SK-N-SH treated with all-trans-retinoic acid at 6 μM for 48 hours (cell line): ENCODE results near the gene CGB3.

Source experiments
- ATAC-seq: fragments of 200-7000 bp; cut with Tn5 transposase; 3 replicates; pipeline ENCODE4 v1.9.1; 2020; ENCODE audit warnings: mild to moderate bottlenecking, moderate library complexity
- ARNTL ChIP-seq: fragments of 450-650 bp; formaldehyde crosslinking; IDR thresholded peaks from 2 replicates; pipeline ENCODE4 v1.5.0; 2020; ENCODE audit warnings: low read depth, mild to moderate bottlenecking, moderate library complexity, borderline replicate concordance
- BACH2 ChIP-seq: fragments of 250-450 bp; sonication (Bioruptor Pico); IDR thresholded peaks from 2 replicates; pipeline ENCODE4 v1.9.0; 2021; ENCODE audit warnings: mild to moderate bottlenecking, borderline replicate concordance
- CREB5 ChIP-seq: fragments of 250-450 bp; sonication (Bioruptor Pico); IDR thresholded peaks from 2 replicates; pipeline ENCODE4 v1.5.1; 2020; ENCODE audit warnings: low read depth, mild to moderate bottlenecking, moderate library complexity
- CSDC2 ChIP-seq: fragments of 250-450 bp; sonication (Bioruptor Pico); IDR thresholded peaks from 2 replicates; pipeline ENCODE4 v1.5.0; 2020; ENCODE audit warnings: mild to moderate bottlenecking, moderate library complexity
- CSRNP3 ChIP-seq: fragments of 250-450 bp; sonication (Bioruptor Pico); IDR thresholded peaks from 2 replicates; pipeline ENCODE4 v1.5.1; 2021; ENCODE audit warnings: mild to moderate bottlenecking, moderate library complexity
- ESRRG ChIP-seq: fragments of 250-450 bp; sonication (Bioruptor Pico); IDR thresholded peaks from 2 replicates; pipeline ENCODE4 v1.6.1; 2021; ENCODE audit warnings: mild to moderate bottlenecking
- GLIS3 ChIP-seq: fragments of 250-450 bp; sonication (Bioruptor Pico); IDR thresholded peaks from 2 replicates; pipeline ENCODE4 v1.5.0; 2020; ENCODE audit warnings: mild to moderate bottlenecking, moderate library complexity
- ISL1 ChIP-seq: fragments of 250-450 bp; sonication (Bioruptor Pico); IDR thresholded peaks from 2 replicates; pipeline ENCODE4 v2.1.2; 2022; ENCODE audit warnings: mild to moderate bottlenecking, moderate library complexity
- OSR1 ChIP-seq: fragments of 250-450 bp; sonication (Bioruptor Pico); IDR thresholded peaks from 2 replicates; pipeline ENCODE4 v1.8.0; 2022; ENCODE audit warnings: moderate library complexity, mild to moderate bottlenecking, inconsistent platforms
- PATZ1 ChIP-seq: fragments of 250-450 bp; sonication (Bioruptor Pico); IDR thresholded peaks from 2 replicates; pipeline ENCODE4 v1.8.0; 2020; ENCODE audit warnings: mild to moderate bottlenecking, moderate library complexity, borderline replicate concordance
- POU6F1 ChIP-seq: fragments of 250-450 bp; sonication (Bioruptor Pico); IDR thresholded peaks from 2 replicates; pipeline ENCODE4 v1.8.0; 2021; ENCODE audit warnings: low read depth, mild to moderate bottlenecking, moderate library complexity, borderline replicate concordance
- PPARA ChIP-seq: fragments of 250-450 bp; sonication (Bioruptor Pico); IDR thresholded peaks from 2 replicates; pipeline ENCODE4 v1.5.0; 2020; ENCODE audit warnings: mild to moderate bottlenecking, borderline replicate concordance
- RARB ChIP-seq: fragments of 250-450 bp; sonication (Bioruptor Pico); IDR thresholded peaks from 2 replicates; pipeline ENCODE4 v1.8.0; 2021; ENCODE audit warnings: mild to moderate bottlenecking, moderate library complexity
- SNAI2 ChIP-seq: fragments of 250-450 bp; sonication (Bioruptor Pico); IDR thresholded peaks from 2 replicates; pipeline ENCODE4 v1.5.0; 2020; ENCODE audit warnings: mild to moderate bottlenecking, moderate library complexity
- TCF4 ChIP-seq: fragments of 250-450 bp; sonication (Bioruptor Pico); IDR thresholded peaks from 2 replicates; pipeline ENCODE4 v1.8.0; 2021; ENCODE audit warnings: mild to moderate bottlenecking, moderate library complexity, borderline replicate concordance
- TOX ChIP-seq: fragments of 250-450 bp; sonication (Bioruptor Pico); IDR thresholded peaks from 2 replicates; pipeline ENCODE4 v1.8.0; 2021; ENCODE audit warnings: mild to moderate bottlenecking, moderate library complexity, borderline replicate concordance
- TSHZ2 ChIP-seq: fragments of 250-450 bp; sonication (Bioruptor Pico); IDR thresholded peaks from 2 replicates; pipeline ENCODE4 v1.5.0; 2020; ENCODE audit warnings: mild to moderate bottlenecking, moderate library complexity
- ZC3H10 ChIP-seq: fragments of 250-450 bp; sonication (Bioruptor Pico); IDR thresholded peaks from 2 replicates; pipeline ENCODE4 v1.5.1; 2021; ENCODE audit warnings: mild to moderate bottlenecking, moderate library complexity
- ZFP3 ChIP-seq: fragments of 250-450 bp; sonication (Bioruptor Pico); IDR thresholded peaks from 2 replicates; pipeline ENCODE4 v1.5.0; 2020; ENCODE audit warnings: mild to moderate bottlenecking, moderate library complexity
- ZFP30 ChIP-seq: fragments of 450-650 bp; formaldehyde crosslinking; IDR thresholded peaks from 2 replicates; pipeline ENCODE4 v1.5.0; 2022; ENCODE audit warnings: mild to moderate bottlenecking, moderate library complexity
- ZNF565 ChIP-seq: fragments of 450-650 bp; formaldehyde crosslinking; conservative IDR thresholded peaks from 2 replicates; pipeline ENCODE4 v1.5.0; 2020; ENCODE audit warnings: low read depth, mild to moderate bottlenecking, moderate library complexity
- ZNF70 ChIP-seq: fragments of 450-650 bp; formaldehyde crosslinking; IDR thresholded peaks from 2 replicates; pipeline ENCODE4 v1.5.0; 2020; ENCODE audit warnings: mild to moderate bottlenecking, moderate library complexity
- ZNF8 ChIP-seq: fragments of 450-650 bp; formaldehyde crosslinking; IDR thresholded peaks from 2 replicates; pipeline ENCODE4 v1.5.0; 2020; ENCODE audit warnings: mild to moderate bottlenecking, moderate library complexity

CGB3 gene

GRCh38 chr19:48999481-49000325, 24.4 kb downstream of the CGB3 start:
- TF ChIP-seq PPARA (CRISPR knock-in tag): no peak
- no peak for TF ChIP-seq ZNF8 (CRISPR knock-in tag)
- TF ChIP-seq ESRRG (CRISPR knock-in tag): no peak
- TF ChIP-seq TSHZ2 (CRISPR knock-in tag): no peak
- TF ChIP-seq OSR1 (CRISPR knock-in tag): no peak
- TF ChIP-seq ZFP30: no peak
- TF ChIP-seq CSRNP3: no peak
- no peak for TF ChIP-seq TCF4 (CRISPR knock-in tag)
- TF ChIP-seq SNAI2: no peak
- no peak for TF ChIP-seq TOX (CRISPR knock-in tag)
- TF ChIP-seq CREB5 (CRISPR knock-in tag): no peak
- TF ChIP-seq POU6F1: no peak
- TF ChIP-seq ZFP3 (CRISPR knock-in tag): no peak
- no peak for TF ChIP-seq PATZ1 (CRISPR knock-in tag)
- no peak for TF ChIP-seq BACH2 (CRISPR knock-in tag)
- no peak for TF ChIP-seq ARNTL
- no peak for TF ChIP-seq RARB (CRISPR knock-in tag)
- no peak for TF ChIP-seq ZNF70 (CRISPR knock-in tag)
- no peak for TF ChIP-seq ISL1 (CRISPR knock-in tag)
- no peak for TF ChIP-seq ZC3H10
- peak; percentile 89 for ATAC-seq

- ATAC-seq: 0 out of 3 replicates have a peak, but pooled peaks have one; percentile 7
- no peak for TF ChIP-seq ARNTL
- TF ChIP-seq GLIS3 (CRISPR knock-in tag): no peak
- TF ChIP-seq CSDC2 (CRISPR knock-in tag): no peak
- no peak for TF ChIP-seq RARB (CRISPR knock-in tag)
- TF ChIP-seq SNAI2: no peak
- TF ChIP-seq TSHZ2 (CRISPR knock-in tag): no peak
- TF ChIP-seq CREB5 (CRISPR knock-in tag): no peak
- TF ChIP-seq PPARA (CRISPR knock-in tag): no peak
- TF ChIP-seq ZNF565: no peak
- no peak for TF ChIP-seq ISL1 (CRISPR knock-in tag)
- no peak for TF ChIP-seq POU6F1
- TF ChIP-seq TOX (CRISPR knock-in tag): no peak
- TF ChIP-seq ZNF8 (CRISPR knock-in tag): no peak
- no peak for TF ChIP-seq ZFP30
Observed at GRCh38 chr19:48997972-48998371, 26.2 kb downstream of the CGB3 start.
